ENCODE results near the gene MGA.

The MGA gene

DNA sequence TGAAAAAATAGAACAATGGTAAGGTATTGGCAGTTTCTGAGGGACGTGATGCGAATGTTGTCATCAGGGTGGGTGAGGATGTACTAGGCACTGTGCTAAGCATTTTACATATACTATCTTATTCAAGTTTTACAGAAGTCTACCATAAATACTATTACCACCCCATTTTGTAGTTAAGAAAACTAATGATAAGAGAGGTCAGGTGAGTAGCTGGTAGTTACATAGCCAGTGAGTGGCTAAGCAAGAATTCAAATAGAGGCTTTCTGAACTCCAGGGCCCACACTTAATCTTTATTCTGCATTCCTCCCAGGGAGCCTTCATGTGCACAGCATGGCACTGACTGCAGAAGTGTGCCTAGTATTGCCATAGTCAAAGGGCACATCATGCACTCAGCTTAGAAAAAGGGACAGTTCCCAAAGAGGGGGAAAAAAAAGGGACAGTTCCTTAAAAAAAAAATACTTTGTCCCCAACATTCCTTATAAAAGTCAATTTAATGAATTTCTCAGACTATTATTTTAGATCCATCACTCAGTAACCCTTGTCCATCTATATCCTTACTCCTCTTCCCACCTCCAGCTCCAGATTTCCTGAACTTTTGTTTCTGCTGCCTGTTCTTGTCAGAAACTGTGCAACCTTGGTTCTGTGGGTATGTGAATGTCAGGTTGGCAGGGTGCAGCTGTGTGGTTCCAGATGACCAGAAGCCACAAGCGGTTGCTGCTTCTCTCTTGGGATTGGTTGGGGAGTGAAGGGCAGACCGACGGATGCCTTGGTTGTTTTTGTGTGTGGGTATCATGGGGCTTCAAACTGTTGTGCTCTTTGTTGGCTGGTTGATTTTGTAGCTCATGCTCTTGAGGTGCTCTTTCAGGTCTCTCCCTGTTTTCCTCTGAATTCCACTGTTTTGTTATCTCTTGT lies 122.4 kb downstream of the MGA start:
- DNase-seq (ENCODE audit: low read depth in 2 of 2), result no peak

DNA sequence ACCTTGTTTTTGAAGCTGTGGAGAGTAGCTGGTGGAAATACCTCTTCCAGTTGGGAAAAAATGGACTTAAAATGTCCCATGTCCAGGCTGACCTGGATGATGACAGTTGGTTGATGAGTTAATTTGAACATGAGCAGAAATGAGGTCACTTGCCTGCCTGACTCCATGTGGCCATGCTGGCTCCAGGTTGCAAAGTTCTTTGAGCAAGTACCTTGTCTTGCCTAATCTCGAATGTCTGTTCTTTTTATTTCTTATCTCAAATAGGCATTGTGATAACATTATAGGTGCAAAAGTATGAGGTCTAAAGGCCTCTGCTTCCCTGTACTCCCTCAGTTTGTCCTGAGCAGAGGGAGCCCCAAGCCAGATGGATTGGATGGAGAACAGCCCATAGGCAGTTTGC lies 123.1 kb downstream of the MGA start:
- DNase-seq (ENCODE audit: low read depth in 2 of 2), result no peak

DNA sequence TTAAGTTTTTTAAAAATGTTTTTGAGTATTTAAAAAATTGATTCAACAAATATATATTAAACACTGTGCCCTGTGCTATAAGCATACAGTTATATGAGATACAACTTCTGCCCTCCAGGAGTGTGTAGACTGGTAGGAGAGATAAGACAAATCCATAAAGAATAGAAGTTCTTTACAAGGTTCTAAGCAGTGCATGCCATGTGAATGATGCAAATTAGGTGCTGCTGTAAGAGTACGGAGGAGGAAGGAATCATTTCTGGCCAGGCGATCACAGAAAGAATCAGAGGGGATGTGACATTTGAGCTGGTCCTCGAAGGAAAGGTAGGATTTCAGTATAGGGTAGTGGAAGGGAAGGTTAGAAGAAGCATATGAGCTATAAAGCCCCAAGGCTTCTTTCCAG lies 128.1 kb downstream of the MGA start:
- no peak for DNase-seq (ENCODE audit: low read depth in 2 of 2)

DNA sequence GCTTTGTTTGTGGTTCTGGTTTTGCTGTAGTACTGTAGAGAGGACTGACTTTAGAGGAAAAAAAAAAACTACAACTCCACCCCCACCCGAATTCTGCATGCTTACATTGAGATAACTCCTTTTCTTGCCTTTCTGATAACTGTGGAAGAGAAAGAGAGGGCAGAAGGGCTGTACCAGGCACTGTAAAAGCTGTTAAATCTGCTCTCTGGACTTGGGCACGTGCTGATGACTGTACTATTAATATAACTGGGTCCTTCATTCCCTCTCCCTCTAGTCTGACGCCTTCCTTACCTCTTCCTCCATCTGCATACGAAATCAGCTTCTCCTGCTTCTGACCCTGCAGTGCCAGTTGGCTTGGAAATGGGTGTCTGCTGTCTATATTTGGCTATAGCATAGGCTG lies 129.0 kb downstream of the MGA start:
- DNase-seq (ENCODE audit: low read depth in 2 of 2), result no peak

DNA sequence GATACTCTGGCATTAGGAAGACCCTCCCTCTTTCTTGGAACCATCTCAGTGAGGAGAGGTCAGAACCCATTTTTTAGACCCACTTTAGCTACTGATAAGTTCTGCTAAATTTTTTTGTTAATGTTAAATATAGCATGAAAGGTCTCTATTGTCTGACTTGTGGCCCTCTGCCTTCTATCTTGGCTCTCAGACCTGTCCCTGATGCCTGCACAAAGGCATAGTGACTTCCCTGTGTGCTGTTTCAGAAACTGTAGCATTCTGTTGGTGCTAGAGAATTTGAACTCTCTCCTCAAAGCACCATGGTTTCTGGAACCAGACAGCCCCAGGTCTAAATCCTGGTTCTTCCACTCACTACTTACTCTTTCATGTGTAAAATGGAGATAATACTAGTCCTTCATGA lies 129.5 kb downstream of the MGA start:
- no peak for DNase-seq (ENCODE audit: low read depth in 2 of 2)

DNA sequence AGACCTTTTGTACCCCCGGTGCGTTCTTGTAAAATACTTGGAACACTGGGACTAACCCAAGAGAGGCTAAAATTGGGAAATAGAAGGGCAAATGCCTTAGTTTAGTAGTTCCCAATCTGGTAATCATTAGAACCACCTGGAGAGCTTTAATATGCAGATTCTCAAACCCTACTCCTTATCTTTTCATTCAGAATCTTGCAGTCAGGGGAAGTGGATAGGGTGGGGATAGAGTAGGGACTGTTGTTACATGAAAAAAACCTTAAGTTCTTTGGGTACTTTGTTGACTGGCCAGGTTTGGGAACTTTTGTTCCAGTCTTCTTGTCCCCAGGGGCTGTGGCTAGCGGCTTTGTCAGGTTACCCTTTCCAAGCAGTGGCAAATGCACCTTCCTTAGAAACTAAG lies 130.0 kb downstream of the MGA start:
- DNase-seq (ENCODE audit: low read depth in 2 of 2), result no peak

DNA sequence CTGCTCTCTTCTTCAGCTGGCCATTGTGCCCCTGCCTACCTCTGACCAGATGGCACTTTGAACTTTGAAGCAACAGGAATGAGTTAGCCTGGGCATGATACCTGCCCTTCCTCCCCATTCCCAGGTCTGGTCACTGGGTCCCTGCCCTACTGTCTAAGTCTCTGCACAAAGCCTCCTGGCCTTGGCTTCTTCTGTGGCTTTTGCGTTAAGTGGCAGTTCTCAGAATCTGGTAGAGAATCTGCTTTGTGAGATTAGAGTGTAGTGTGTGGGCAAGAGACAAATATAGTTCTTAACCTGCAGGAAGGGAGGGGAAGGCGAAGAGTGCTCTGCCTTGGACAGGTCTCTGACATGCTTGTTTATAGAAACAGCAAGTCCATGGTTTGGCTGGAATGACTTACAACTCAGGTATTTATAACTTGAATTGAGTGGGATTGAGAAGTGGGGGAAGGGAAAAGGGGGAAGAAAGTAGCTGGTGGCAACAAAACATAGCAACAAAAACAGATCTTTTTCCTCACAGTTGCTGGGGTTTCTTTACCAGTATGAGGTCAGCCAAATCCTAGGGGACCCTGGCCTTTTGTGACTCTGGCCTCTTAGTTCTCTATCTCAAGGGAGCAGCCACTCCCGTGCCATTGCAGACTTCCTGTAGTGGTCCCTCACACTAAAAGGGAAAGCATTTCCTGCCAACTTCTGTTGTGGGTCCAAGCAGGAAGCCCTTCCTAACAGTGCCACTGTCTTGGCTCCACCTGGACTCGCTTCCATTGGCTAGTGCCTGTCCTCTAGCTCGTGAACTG lies 130.7 kb downstream of the MGA start:
- DNase-seq (ENCODE audit: low read depth in 2 of 2), result no peak

DNA sequence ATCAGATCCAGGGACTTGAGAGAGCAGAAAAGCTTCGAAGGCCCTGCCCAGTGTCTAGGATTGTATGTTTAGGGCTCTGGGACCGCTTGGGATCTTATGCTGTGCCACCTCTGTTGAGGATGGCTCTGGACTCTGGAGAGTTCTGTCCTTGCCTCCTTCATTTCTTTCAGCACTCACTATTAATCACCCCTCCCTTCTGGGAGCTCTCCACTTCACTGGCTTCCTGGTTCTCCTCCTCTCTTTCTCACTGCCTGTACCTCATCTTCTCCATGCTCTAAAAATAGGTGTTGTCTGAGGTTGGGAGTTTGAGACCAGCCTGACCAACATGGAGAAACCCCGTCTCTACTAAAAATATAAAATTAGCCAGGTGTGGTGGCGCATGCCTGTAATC lies 131.3 kb downstream of the MGA start:
- no peak for DNase-seq (ENCODE audit: low read depth in 2 of 2)

DNA sequence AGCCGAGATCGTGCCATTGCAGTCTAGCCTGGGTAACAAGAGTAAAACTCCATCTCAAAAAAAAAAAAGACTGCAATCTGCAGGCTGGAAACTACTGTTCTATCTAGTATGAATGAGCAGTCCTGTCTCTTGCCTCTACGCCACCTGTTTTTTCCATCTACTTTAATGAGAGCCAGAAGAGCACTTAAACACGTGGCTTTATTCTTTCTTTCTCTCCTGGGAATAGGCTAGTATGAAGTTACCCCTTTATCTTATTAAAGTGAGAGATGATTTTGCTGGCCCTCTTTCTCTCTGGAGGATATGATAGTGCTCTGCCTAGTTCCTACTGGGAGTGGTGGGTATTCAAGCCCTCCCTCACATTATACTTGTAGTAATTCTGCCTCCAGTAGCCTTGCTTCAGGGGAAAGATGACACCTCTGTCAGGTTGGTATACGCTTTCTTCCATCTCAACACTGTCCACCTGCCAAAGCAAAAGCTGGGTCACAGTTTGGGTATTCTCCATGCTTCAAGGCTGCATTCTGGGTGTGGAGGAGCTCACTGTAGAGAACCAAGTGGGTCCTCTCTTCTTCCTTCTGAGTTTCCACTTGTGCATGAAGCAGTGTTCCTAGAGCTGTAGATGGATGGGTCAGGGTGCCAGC lies 131.9 kb downstream of the MGA start:
- DNase-seq (ENCODE audit: low read depth in 2 of 2), result no peak

DNA sequence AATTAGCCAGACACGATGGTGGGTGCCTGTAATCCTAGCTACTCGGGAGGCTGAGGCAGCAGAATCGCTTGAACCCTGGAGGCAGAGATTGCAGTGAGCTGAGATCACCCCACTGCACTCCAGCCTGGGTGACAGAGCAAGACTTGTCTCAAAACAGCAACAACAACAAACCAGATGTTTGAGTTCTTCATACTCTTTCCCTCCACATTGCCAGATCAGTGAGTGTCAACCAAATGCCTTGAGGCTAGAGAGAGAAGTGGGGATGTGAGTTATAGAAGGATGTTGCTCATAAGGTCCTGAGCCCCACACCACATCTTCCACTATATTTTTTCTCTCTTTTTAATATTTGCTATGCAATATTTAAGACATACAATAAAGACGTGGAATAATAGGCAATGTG lies 133.9 kb downstream of the MGA start:
- no peak for DNase-seq (ENCODE audit: low read depth in 2 of 2)

DNA sequence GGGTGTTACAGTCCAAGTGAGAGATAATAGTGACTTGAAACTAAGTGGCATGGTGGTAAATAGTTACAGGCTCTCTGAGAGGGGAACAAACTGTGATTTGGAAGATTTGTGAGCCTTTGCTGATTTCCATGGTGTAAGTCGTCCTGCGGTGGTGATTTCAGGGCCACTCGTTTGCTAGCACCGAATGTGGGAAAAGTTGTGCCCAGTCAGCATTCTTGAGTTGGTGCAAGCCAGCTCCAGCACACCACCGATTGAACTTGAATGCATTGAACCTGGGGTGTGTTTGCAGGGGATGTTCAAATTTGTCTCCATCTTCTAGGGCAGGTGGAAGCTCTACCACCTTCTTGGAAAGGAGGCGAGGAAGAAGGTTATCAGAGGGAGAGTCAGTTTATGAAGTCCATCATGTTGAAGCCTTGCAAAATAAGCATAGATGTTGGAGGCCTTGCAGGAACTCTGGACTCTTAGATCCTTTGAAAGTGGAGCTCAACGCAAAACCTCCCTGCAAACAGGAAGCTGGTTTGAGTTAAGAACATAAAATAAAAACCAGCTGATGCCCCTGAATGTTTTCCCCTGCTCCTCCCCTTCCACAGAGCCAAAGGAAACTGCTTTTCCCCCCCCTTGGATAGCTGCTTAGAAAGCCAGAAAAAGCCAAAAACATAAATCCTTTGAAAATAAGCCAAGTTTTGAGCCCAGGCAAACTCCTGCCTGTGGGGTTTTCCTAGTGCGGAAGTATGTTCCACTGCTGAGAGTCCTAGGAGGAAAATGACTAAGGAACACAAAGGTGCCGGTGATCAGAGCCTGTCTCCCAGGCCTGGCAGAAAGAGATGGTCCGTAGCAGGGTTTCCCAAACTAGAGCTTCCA lies 136.0 kb downstream of the MGA start:
- no peak for DNase-seq (ENCODE audit: low read depth in 2 of 2)

DNA sequence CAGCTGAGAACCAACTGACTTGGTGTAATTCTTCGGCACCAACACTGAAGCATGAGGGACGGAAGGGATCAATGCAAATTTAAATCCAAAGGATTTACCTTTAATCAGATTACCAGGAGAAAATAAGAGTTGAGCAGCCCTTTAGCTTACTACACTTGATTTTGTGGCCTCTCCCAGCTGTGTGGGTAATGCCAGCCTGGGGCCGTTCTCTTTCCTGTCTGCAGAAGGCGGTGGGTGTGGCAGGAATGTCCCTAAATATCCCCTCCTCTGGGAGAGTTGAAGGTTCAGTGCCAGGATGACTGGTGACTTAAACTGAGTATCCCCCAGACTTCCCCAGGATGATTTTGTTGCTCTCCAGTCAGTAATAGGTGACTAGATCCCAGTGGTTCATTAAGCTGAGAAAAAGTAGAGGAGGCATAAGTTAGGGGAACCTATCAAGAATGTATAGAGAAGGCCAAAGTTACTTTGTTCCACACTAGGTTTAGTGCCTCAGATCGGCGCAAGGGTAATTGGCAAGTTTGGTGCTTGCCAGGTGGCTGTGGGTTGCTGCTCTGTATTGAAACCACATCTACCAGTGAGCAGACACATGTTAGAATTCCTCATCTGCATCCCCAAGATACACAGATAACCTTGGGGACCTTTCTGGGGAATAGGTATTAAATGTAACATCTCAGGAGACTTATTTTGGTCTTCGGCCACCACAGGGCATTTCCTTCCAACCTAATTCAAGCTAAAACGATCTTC lies 137.2 kb downstream of the MGA start:
- DNase-seq (ENCODE audit: low read depth in 2 of 2), result no peak

DNA sequence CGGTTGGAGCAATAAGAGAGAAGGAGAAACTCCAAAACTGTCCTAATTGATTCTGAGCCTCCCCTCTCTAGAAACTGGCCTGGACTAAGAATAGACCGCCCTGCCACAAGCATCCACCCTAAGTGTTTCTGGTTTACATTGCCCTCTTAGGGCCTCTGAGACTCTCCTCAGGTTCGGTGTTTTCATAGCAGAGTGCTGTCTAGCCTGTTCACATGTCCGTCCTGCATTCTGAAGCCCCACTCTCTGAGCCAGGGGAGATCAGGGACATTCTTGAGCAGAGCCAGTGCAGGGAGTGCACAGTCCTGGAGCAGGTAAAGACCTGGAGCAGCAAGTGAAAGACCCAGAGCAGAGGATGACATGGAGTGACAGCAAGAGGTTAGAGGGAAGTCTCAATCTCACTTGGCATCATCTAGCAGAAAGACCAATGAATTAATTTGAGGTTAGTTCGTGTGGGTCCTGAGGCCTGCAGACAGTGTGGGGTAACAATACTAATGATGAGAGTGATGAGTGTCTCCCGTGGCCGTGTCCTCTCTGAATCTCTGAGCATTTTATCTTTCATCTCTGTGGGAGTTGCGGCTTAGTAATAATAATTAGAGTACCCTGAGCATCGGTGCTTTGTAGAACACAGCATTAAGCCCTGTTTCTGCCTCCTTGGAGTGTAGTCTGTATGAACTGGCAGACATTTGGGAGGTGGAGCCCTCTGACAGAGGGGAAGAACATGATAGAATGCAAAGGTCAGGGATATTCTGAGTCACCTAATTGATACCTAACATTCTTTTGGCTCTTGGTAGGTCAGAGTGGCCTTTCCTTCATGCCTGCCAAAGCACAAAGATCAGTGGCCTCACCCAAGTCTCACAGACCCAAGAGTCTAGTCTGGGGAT lies 138.6 kb downstream of the MGA start:
- DNase-seq (ENCODE audit: low read depth in 2 of 2), result no peak

DNA sequence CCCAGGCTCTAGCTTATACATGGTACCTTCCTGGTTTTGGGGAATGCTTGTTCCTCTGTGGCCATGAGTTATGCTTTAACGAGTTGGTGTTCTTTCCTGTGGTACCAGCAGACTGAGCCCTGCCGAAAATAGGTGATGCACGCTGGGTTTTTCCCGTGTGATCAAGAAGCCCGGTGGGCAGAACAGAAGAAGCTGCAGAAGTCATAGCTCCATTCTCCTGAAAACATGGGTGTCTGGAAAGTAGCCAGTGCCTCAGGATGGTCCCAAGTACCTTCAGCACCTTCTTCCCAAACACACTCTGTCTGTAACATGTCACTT lies 139.2 kb downstream of the MGA start:
- DNase-seq (ENCODE audit: low read depth in 2 of 2), result no peak

DNA sequence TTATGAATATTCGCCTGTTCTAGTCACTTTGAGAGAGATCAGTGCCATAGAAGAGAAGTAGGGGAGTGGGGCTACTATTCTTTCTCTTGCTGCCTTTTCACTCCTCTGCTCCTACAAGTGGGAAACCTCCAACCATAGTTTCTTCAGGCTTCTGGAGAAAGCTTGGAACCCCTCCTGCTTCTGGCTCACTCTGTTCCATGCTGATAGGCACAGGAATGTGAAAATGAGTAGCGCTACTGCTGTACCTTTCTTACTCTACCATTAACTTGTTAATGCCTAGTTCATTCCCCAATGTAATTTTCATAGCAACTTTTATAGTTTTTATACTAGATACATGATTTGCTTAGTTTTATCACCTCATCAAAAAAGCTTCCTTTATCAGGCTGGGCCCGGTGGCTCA lies 141.0 kb downstream of the MGA start:
- DNase-seq (ENCODE audit: low read depth in 2 of 2), result no peak

DNA sequence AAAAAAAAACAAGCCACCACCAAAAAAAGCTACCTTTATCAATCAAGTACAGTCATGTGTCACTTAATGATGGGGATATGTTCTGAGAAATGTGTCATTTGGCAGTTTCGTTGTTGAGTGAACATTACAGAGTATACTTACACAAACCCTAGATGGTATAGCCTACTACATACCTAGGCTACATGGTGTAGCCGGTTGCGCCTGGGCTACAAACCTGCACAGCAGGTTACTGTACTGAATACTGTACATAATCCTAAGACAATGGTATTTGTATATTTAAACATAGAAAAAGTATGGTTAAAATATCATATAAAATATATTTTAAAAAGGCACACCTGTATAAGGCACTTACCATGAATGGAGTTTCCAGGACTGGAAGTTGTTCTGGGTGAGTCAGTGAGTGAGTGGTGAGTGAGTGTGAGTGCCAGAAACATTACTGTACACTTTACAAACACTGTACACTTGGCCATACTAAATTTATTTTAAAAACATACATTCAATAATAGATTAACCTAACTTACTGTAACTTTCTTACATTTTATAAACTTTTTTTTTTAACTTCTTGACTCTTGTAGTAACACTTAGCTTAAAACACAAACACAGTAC lies 141.7 kb downstream of the MGA start:
- DNase-seq (ENCODE audit: low read depth in 2 of 2), result no peak

DNA sequence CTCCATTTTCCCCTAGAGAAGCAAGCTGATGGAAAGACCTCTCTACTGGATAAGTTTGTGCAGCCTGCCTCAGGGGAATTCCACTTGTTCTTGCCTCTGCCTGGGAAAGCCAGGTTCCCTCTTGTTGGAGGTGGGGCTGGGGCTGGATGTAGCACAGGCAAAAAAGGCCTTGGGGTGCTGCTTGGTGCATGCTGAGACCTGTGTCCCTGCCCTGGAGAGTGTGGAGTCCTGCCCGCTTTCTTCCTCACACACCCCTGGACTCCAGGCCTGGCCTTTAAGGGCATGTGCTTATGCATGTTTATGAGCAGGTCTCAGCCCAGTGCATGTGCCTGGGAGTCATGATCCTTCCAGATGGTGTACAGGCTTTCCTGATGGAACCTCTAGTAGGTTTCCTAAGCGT lies 144.2 kb downstream of the MGA start:
- no peak for DNase-seq (ENCODE audit: low read depth in 2 of 2)

DNA sequence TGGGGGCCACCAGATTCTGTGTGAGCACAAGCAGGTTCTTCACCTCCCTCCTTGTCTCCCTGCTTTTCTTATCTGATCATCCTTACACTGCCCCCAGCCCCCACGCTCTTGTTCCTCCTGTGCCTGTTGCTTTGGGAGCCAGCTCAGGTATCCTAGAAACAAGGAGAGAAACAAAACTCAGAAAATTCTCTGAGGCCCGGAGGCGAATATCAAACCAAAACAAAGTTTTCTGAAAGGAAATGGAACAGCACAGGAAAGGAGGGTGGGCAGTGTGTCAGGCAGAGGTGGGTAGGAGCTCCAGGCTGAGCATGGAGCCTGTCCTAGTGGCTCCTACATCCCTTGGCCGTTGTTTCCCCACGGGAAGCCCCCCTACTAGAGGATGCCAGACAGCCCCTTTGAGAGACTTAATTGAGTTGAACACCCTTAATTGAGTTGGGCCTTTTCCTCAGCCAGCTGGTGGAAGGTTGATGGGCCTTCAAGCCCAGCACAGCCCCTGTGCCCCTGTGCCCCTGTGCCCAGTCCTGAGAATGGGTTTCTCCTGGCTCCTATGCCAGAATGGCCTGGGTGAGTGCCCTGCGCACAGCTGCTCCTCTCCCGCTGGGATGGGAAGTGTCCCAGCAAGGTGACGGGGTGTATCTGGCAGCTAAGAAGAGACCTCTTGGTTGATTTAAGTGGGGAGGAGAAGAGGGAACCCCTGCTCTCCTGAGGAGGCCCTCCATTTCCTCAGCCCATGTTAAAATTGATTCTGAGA lies 144.9 kb downstream of the MGA start:
- DNase-seq (ENCODE audit: low read depth in 2 of 2), result no peak

DNA sequence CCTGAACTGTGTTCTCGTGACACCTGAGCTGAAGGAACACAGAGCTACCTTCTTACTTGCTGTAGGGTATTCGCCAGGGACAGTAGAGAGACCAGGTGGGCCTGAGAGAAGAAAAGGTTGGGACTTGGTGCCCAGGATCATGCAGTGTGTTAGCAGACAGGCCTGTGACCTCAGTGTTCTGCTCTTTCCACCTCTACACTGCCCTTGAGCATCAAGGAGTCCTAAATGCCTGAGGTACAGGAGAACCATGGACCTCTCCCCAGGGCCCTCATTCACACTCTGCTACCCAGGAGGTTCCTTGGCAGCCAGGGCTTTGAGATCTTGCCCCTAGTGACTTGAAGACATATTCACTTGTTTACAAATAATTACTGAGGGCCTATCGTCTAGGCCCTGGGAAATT lies 145.5 kb downstream of the MGA start:
- DNase-seq (ENCODE audit: low read depth in 2 of 2), result no peak
